Measurements from ENCODE around the gene SFSWAP.

DNA sequence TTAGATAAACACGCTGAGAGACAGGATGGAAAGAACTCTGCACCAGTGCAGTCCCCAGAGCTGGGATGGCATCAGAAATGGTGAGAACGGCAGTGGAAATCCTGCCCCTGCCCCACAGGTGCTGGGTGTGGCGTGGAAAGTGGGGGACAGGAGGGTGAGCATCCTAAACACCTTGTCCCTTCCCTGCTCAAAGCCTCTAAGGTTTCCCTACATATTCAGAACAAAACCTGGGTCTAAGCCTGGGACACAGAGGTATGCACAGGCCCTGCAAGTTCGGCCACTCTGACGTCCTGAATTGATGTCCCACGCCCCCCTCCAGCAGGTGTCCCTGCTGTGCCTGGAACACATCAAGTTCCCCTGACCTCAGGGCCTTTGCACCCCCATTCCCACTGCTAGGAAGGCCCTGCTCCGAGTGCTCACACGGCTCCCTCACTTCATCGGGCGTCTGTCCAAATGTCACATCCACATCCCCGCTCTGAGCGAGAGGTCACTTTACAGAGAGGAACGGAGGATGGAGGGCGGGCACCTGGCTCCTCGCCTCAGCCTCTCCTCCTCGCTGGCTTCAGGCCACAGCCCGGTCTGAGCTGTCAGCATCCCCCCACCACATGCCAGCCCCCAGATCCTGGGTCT is 38.5 kb upstream of the SFSWAP start:
- TF ChIP-seq, protein P1, sequence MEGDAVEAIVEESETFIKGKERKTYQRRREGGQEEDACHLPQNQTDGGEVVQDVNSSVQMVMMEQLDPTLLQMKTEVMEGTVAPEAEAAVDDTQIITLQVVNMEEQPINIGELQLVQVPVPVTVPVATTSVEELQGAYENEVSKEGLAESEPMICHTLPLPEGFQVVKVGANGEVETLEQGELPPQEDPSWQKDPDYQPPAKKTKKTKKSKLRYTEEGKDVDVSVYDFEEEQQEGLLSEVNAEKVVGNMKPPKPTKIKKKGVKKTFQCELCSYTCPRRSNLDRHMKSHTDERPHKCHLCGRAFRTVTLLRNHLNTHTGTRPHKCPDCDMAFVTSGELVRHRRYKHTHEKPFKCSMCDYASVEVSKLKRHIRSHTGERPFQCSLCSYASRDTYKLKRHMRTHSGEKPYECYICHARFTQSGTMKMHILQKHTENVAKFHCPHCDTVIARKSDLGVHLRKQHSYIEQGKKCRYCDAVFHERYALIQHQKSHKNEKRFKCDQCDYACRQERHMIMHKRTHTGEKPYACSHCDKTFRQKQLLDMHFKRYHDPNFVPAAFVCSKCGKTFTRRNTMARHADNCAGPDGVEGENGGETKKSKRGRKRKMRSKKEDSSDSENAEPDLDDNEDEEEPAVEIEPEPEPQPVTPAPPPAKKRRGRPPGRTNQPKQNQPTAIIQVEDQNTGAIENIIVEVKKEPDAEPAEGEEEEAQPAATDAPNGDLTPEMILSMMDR (IDR thresholded peaks at IDR 0.05; ENCODE audit: low read depth, low read length, poor library complexity, severe bottlenecking), result no peak
- TF ChIP-seq EZH2phosphoT487 (IDR thresholded peaks at IDR 0.05; ENCODE audit: borderline replicate concordance, low read length), result no peak
